ENCODE measurements around the gene MT1F.

The MT1F gene

DNA sequence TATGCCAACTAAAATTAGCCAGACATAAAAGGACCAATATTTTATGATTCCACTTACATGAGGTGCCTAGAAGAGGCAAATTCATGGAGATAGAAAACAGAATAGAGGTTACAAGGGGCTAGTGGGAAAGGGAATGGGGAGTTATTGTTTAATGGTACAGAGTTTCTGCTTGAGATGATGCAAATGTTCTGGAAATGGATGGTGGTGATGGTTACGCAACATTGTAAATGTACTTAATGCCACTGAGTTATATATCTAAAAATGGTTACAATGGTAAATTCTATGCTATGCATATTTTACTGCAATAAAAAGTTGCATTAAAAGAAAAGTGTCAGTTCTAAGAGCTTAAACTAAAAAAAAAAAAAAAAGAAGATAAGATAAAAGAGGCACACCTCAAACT lies 42.4 kb downstream of the MT1F start:
- no peak overlapping the region for H3K4me3 ChIP-seq (ENCODE audit: low read length)
- H3K9ac ChIP-seq (ENCODE audit: low read length) = no peak overlapping the region
- no peak overlapping the region for H2AFZ ChIP-seq (ENCODE audit: low read depth, low read length)
- H3K36me3 ChIP-seq (replicated peaks; ENCODE audit: low read depth, low read length) = no peaks in the 10 kb centered on the region
- no peak for TF ChIP-seq EZH2phosphoT487 (IDR thresholded peaks at IDR 0.05; ENCODE audit: low read depth)
- TF ChIP-seq, protein P1, sequence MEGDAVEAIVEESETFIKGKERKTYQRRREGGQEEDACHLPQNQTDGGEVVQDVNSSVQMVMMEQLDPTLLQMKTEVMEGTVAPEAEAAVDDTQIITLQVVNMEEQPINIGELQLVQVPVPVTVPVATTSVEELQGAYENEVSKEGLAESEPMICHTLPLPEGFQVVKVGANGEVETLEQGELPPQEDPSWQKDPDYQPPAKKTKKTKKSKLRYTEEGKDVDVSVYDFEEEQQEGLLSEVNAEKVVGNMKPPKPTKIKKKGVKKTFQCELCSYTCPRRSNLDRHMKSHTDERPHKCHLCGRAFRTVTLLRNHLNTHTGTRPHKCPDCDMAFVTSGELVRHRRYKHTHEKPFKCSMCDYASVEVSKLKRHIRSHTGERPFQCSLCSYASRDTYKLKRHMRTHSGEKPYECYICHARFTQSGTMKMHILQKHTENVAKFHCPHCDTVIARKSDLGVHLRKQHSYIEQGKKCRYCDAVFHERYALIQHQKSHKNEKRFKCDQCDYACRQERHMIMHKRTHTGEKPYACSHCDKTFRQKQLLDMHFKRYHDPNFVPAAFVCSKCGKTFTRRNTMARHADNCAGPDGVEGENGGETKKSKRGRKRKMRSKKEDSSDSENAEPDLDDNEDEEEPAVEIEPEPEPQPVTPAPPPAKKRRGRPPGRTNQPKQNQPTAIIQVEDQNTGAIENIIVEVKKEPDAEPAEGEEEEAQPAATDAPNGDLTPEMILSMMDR (IDR thresholded peaks at IDR 0.05; ENCODE audit: low read depth, low read length) = no peak
- no peaks in the 10 kb centered on the region for H3K79me2 ChIP-seq (ENCODE audit: low read length)
- H3K4me2 ChIP-seq (ENCODE audit: low read length) = no peak overlapping the region
- H4K20me1 ChIP-seq (ENCODE audit: insufficient read depth, low read length) = no peaks in the 10 kb centered on the region
- no peaks in the 10 kb centered on the region for H3K27me3 ChIP-seq (ENCODE audit: low read depth, low read length)
- no peak overlapping the region for H3K27ac ChIP-seq (ENCODE audit: low read length)
- no peaks in the 10 kb centered on the region for H3K9me3 ChIP-seq (ENCODE audit: insufficient read depth, low read length)
- H3K4me1 ChIP-seq (ENCODE audit: low read length) = peaks cover 8% of the 10 kb centered on the region

- Histone ChIP-seq H3K9ac (ENCODE audit: low read length) (no peak overlapping the region), H3K36me3 (replicated peaks; ENCODE audit: low read depth, low read length) (no peaks in the 10 kb centered on the region), H2AFZ (ENCODE audit: low read depth, low read length) (no peak overlapping the region), H3K4me2 (ENCODE audit: low read length) (no peak overlapping the region), H3K79me2 (ENCODE audit: low read length) (no peaks in the 10 kb centered on the region), H3K27ac (ENCODE audit: low read length) (no peak overlapping the region), H4K20me1 (ENCODE audit: insufficient read depth, low read length) (no peaks in the 10 kb centered on the region), H3K27me3 (ENCODE audit: low read depth, low read length) (no peaks in the 10 kb centered on the region), H3K4me3 (ENCODE audit: low read length) (no peak overlapping the region), H3K4me1 (ENCODE audit: low read length) (peaks cover 8% of the 10 kb centered on the region), H3K9me3 (ENCODE audit: insufficient read depth, low read length) (no peaks in the 10 kb centered on the region)
- TF ChIP-seq, protein P1 (IDR thresholded peaks at IDR 0.05; ENCODE audit: low read depth, low read length) = no peak
- TF ChIP-seq EZH2phosphoT487 (IDR thresholded peaks at IDR 0.05; ENCODE audit: low read depth) = no peak
These were observed 42.9 kb downstream of the MT1F start for GRCh38 chr16:56700631-56701030.

DNA sequence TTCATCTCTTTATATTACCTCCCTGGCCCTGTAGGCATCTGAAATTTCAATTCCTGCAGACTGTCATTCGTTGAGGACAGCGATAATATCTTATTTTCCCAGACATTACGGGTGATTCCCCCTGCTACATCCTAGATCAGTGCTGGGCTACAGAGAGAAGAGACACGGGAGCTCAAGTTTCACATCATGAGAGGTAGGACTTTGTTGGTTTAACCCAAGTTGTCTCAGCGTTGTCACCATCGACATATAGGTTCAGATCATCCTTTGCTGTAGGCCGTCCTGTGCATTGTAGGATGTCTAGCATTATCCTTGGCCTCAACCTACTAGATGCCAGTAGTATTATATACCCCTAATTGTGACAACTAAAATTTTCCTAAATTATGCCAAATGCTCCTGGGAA lies 43.8 kb downstream of the MT1F start:
- no peaks in the 10 kb centered on the region for H4K20me1 ChIP-seq (ENCODE audit: insufficient read depth, low read length)
- H3K27ac ChIP-seq (ENCODE audit: low read length) = no peak overlapping the region
- no peaks in the 10 kb centered on the region for H3K36me3 ChIP-seq (replicated peaks; ENCODE audit: low read depth, low read length)
- no peaks in the 10 kb centered on the region for H3K27me3 ChIP-seq (ENCODE audit: low read depth, low read length)
- no peaks in the 10 kb centered on the region for H3K79me2 ChIP-seq (ENCODE audit: low read length)
- peak overlapping the region; percentile 89 for H2AFZ ChIP-seq (ENCODE audit: low read depth, low read length)
- H3K9ac ChIP-seq (ENCODE audit: low read length) = no peak overlapping the region
- no peaks in the 10 kb centered on the region for H3K9me3 ChIP-seq (ENCODE audit: insufficient read depth, low read length)
- TF ChIP-seq, protein P1 (IDR thresholded peaks at IDR 0.05; ENCODE audit: low read depth, low read length) = no peak
- TF ChIP-seq EZH2phosphoT487 (IDR thresholded peaks at IDR 0.05; ENCODE audit: low read depth) = no peak
- H3K4me2 ChIP-seq (ENCODE audit: low read length) = peak overlapping the region; percentile 54
- no peak overlapping the region for H3K4me3 ChIP-seq (ENCODE audit: low read length)
- H3K4me1 ChIP-seq (ENCODE audit: low read length) = peaks cover 8% of the 10 kb centered on the region

- no peak overlapping the region for H3K9ac ChIP-seq (ENCODE audit: low read length)
- H3K4me1 ChIP-seq (ENCODE audit: low read length) = peaks cover 8% of the 10 kb centered on the region
- no peaks in the 10 kb centered on the region for H3K36me3 ChIP-seq (replicated peaks; ENCODE audit: low read depth, low read length)
- no peaks in the 10 kb centered on the region for H3K9me3 ChIP-seq (ENCODE audit: insufficient read depth, low read length)
- no peak overlapping the region for H3K27ac ChIP-seq (ENCODE audit: low read length)
- H3K27me3 ChIP-seq (ENCODE audit: low read depth, low read length) = no peaks in the 10 kb centered on the region
- H2AFZ ChIP-seq (ENCODE audit: low read depth, low read length) = peak overlapping the region; percentile 63; the same call in 1 of the 2 replicates
- H3K4me3 ChIP-seq (ENCODE audit: low read length) = no peak overlapping the region
- TF ChIP-seq EZH2phosphoT487 (IDR thresholded peaks at IDR 0.05; ENCODE audit: low read depth) = no peak
- TF ChIP-seq, protein P1 (IDR thresholded peaks at IDR 0.05; ENCODE audit: low read depth, low read length) = no peak
- H4K20me1 ChIP-seq (ENCODE audit: insufficient read depth, low read length) = no peaks in the 10 kb centered on the region
- H3K4me2 ChIP-seq (ENCODE audit: low read length) = no peak overlapping the region
- no peaks in the 10 kb centered on the region for H3K79me2 ChIP-seq (ENCODE audit: low read length)
These were observed 45.1 kb downstream of the MT1F start for GRCh38 chr16:56702836-56703235.
